ENCODE data around the gene CRYBB1.

DNA sequence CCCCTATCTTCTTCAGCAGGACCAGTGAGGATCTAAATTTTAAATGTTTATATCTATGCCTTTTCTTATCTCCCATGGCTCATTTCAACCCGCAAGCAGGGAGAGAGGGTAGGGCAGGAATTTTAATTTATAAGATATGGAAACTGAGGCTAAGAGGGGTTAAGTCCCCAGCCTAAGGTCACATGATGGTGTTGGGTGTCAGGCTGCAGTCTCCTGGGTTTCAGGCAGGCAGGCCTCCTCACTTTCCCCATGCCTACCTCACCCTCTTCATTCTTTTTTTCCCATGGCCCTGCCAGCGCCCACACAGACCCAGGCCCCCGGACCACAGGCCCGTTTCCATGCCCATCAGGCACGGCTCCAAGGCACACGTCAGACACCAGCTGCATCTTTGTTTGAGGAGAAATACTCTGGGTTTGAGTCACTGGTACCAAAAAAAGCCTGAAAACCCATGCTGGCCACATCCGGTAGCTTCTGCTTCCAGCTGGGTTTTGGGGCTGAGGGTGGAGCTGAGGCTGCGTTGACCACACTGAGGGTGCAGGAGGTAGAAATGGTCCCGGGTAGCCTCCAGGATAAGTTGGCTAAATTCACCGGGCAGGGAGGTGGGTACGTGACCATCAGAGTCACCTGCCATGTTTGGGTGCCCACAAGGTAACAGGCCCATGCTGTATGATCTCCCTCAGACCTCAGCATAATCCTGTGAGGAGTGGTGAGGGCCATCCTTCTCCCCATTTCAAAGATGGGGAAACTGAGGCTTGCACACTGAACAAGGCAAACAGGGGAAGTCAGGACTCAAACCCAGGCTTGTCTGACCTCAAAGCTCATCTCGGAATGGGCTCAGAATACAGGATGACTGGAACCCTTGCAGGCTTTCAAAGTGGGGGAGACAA is 7.5 kb downstream of the CRYBB1 start:
- TF ChIP-seq CTCF (IDR thresholded peaks at IDR 0.05) = no peak
- no peak for TF ChIP-seq TCF7L2 (IDR thresholded peaks at IDR 0.05; ENCODE audit: low read depth, low read length)
- no peak for TF ChIP-seq POLR2AphosphoS5 (IDR thresholded peaks at IDR 0.05; ENCODE audit: low read depth, low read length)
- TF ChIP-seq SIN3A (IDR thresholded peaks at IDR 0.05; ENCODE audit: borderline replicate concordance, insufficient read depth, low read depth, low read length) = no peak

Measured in Panc1 (cell line).